HEK293 (cell line): ENCODE data around the gene CUL3.
"Not testable (repeated sequence)": the region's sequence is repeated elsewhere in the genome, so short reads cannot be mapped to it uniquely, and the experiment has no call there.

Experiments used
- CTCF ChIA-PET: fragments of 350-600 bp; formaldehyde crosslinking; extraction: SDS; loops from one replicate; lab custom pipeline; 2021; ENCODE audit warnings: antibody characterized with exemption; lab: Yijun Ruan, JAX
- POLR2A ChIA-PET: fragments of 300-600 bp; formaldehyde crosslinking; extraction: SDS; loops from one replicate; lab custom pipeline; 2020; ENCODE audit warnings: antibody characterized with exemption, inconsistent platforms; lab: Yijun Ruan, JAX
- H3K27ac ChIP-seq: fragments of 200-500 bp; sonication (Bioruptor generic); 2 replicates; pipeline ENCODE4 v1.5.1; 2014; ENCODE audit warnings: low read depth, low read length, control low read depth, inconsistent platforms; ENCODE audit errors: extremely low read depth
- H3K36me3 ChIP-seq, 2 experiments: fragments of 200-500 bp in 1 of 2; sonication (Bioruptor generic) in 1 of 2; 1 replicate in 1 of 2; 2 replicates in 1 of 2; pipeline ENCODE4 v1.5.1; 2014 to 2017; ENCODE audit warnings: inconsistent platforms in 2 of 2, low read length in 2 of 2; ENCODE audit not compliant: control insufficient read depth in 2 of 2, insufficient read depth in 1 of 2
- H3K4me1 ChIP-seq: fragments of 200-500 bp; sonication (Bioruptor generic); 2 replicates; pipeline ENCODE4 v1.5.1; 2014; ENCODE audit warnings: mild to moderate bottlenecking, low read length, inconsistent platforms; ENCODE audit not compliant: control insufficient read depth, insufficient read depth
- H3K4me3 ChIP-seq: 2 replicates; pipeline ENCODE4 v1.5.1; 2011; ENCODE audit warnings: low read depth, mild to moderate bottlenecking, control low read depth, low read length, moderate library complexity
- H3K9me3 ChIP-seq: fragments of 200-500 bp; sonication (Bioruptor generic); 2 replicates; pipeline ENCODE4 v1.5.1; 2014; ENCODE audit warnings: low read depth, low read length, inconsistent platforms; ENCODE audit not compliant: control insufficient read depth, insufficient read depth
- SP2 ChIP-seq: fragments of 450-650 bp; formaldehyde crosslinking; IDR thresholded peaks from 2 replicates; pipeline ENCODE4 v1.5.1; 2016; ENCODE audit warnings: missing biosample characterization, missing genetic modification characterization
- SP3 ChIP-seq: fragments of 450-650 bp; formaldehyde crosslinking; IDR thresholded peaks from 2 replicates; pipeline ENCODE4 v1.5.1; 2016; ENCODE audit warnings: missing biosample characterization, missing genetic modification characterization
- ZBTB17 ChIP-seq: fragments of 450-650 bp; formaldehyde crosslinking; IDR thresholded peaks from 2 replicates; pipeline ENCODE4 v1.5.1; 2016; ENCODE audit warnings: missing biosample characterization, missing genetic modification characterization
- ZEB2 ChIP-seq: fragments of 450-650 bp; formaldehyde crosslinking; IDR thresholded peaks from 2 replicates; pipeline ENCODE4 v1.5.1; 2016; ENCODE audit warnings: missing biosample characterization, missing genetic modification characterization
- ZNF146 ChIP-seq: fragments of 450-650 bp; formaldehyde crosslinking; IDR thresholded peaks from 2 replicates; pipeline ENCODE4 v1.5.1; 2016; ENCODE audit warnings: missing biosample characterization, missing genetic modification characterization
- ZNF266 ChIP-seq: fragments of 450-650 bp; formaldehyde crosslinking; IDR thresholded peaks from 2 replicates; pipeline ENCODE4 v1.5.1; 2016; ENCODE audit warnings: missing biosample characterization, missing genetic modification characterization, low read depth
- ZNF274 ChIP-seq, 2 experiments: fragments of 200-500 bp in 1 of 2; fragments of 450-650 bp in 1 of 2; sonication (Bioruptor generic) in 1 of 2; formaldehyde crosslinking in 1 of 2; IDR thresholded peaks; 2 replicates each; pipeline versions ENCODE4 v1.5.1 to v1.6.1; 2014 to 2016; ENCODE audit warnings: borderline replicate concordance in 1 of 2, inconsistent platforms in 1 of 2, low read length in 1 of 2, missing biosample characterization in 1 of 2, missing genetic modification characterization in 1 of 2
- ZNF341 ChIP-seq: fragments of 450-650 bp; formaldehyde crosslinking; IDR thresholded peaks from 2 replicates; pipeline ENCODE4; 2016; ENCODE audit warnings: low read depth, missing biosample characterization, missing genetic modification characterization
- ZNF394 ChIP-seq: fragments of 450-650 bp; formaldehyde crosslinking; IDR thresholded peaks from 2 replicates; pipeline ENCODE4 v1.5.1; 2016; ENCODE audit warnings: missing biosample characterization, missing genetic modification characterization, mild to moderate bottlenecking, moderate library complexity, borderline replicate concordance
- ZNF404 ChIP-seq: fragments of 450-650 bp; formaldehyde crosslinking; IDR thresholded peaks from 2 replicates; pipeline ENCODE4 v1.5.1; 2017; ENCODE audit warnings: missing biosample characterization, missing genetic modification characterization
- ZNF510 ChIP-seq: fragments of 450-650 bp; formaldehyde crosslinking; IDR thresholded peaks from 2 replicates; pipeline ENCODE4 v1.5.1; 2018; ENCODE audit warnings: mild to moderate bottlenecking, missing genetic modification characterization, missing biosample characterization; ENCODE audit not compliant: insufficient replicate concordance
- ZNF571 ChIP-seq: fragments of 450-650 bp; formaldehyde crosslinking; IDR thresholded peaks from 2 replicates; pipeline ENCODE4 v1.5.0; 2017; ENCODE audit warnings: missing biosample characterization, missing genetic modification characterization
- ZNF624 ChIP-seq: fragments of 450-650 bp; formaldehyde crosslinking; IDR thresholded peaks from 2 replicates; pipeline ENCODE4 v1.5.1; 2017; ENCODE audit warnings: missing biosample characterization, missing genetic modification characterization
- ZNF76 ChIP-seq: fragments of 450-650 bp; formaldehyde crosslinking; IDR thresholded peaks from 2 replicates; pipeline ENCODE4; 2016; ENCODE audit warnings: low read depth, missing biosample characterization, missing genetic modification characterization, borderline replicate concordance
- ZNF776 ChIP-seq: fragments of 450-650 bp; formaldehyde crosslinking; IDR thresholded peaks from 2 replicates; pipeline ENCODE4 v1.5.0; 2017; ENCODE audit warnings: missing biosample characterization, missing genetic modification characterization, borderline replicate concordance
- TF ChIP-seq, protein P1 (sequence below): fragments of 450-650 bp; formaldehyde crosslinking; IDR thresholded peaks from 2 replicates; pipeline ENCODE4 v1.5.1; 2016; ENCODE audit warnings: missing biosample characterization, missing genetic modification characterization, borderline replicate concordance
- TF ChIP-seq, protein P2 (sequence below): fragments of 450-650 bp; formaldehyde crosslinking; IDR thresholded peaks from 2 replicates; pipeline ENCODE4 v1.5.1; 2016; ENCODE audit warnings: missing biosample characterization, missing genetic modification characterization

The CUL3 gene

GRCh38 chr2:224584785-224585210 lies 365 bp downstream of the CUL3 start (continued):
- TF ChIP-seq, protein P1, sequence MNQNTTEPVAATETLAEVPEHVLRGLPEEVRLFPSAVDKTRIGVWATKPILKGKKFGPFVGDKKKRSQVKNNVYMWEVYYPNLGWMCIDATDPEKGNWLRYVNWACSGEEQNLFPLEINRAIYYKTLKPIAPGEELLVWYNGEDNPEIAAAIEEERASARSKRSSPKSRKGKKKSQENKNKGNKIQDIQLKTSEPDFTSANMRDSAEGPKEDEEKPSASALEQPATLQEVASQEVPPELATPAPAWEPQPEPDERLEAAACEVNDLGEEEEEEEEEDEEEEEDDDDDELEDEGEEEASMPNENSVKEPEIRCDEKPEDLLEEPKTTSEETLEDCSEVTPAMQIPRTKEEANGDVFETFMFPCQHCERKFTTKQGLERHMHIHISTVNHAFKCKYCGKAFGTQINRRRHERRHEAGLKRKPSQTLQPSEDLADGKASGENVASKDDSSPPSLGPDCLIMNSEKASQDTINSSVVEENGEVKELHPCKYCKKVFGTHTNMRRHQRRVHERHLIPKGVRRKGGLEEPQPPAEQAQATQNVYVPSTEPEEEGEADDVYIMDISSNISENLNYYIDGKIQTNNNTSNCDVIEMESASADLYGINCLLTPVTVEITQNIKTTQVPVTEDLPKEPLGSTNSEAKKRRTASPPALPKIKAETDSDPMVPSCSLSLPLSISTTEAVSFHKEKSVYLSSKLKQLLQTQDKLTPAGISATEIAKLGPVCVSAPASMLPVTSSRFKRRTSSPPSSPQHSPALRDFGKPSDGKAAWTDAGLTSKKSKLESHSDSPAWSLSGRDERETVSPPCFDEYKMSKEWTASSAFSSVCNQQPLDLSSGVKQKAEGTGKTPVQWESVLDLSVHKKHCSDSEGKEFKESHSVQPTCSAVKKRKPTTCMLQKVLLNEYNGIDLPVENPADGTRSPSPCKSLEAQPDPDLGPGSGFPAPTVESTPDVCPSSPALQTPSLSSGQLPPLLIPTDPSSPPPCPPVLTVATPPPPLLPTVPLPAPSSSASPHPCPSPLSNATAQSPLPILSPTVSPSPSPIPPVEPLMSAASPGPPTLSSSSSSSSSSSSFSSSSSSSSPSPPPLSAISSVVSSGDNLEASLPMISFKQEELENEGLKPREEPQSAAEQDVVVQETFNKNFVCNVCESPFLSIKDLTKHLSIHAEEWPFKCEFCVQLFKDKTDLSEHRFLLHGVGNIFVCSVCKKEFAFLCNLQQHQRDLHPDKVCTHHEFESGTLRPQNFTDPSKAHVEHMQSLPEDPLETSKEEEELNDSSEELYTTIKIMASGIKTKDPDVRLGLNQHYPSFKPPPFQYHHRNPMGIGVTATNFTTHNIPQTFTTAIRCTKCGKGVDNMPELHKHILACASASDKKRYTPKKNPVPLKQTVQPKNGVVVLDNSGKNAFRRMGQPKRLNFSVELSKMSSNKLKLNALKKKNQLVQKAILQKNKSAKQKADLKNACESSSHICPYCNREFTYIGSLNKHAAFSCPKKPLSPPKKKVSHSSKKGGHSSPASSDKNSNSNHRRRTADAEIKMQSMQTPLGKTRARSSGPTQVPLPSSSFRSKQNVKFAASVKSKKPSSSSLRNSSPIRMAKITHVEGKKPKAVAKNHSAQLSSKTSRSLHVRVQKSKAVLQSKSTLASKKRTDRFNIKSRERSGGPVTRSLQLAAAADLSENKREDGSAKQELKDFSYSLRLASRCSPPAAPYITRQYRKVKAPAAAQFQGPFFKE (tag by site-specific recombination): no peak
- TF ChIP-seq ZNF404 (tag by site-specific recombination) (no peak), ZEB2 (tag by site-specific recombination) (no peak), ZNF510 (tag by site-specific recombination) (no peak), ZNF394 (tag by site-specific recombination) (no peak), SP2 (tag by site-specific recombination) (no peak), SP3 (no peak), ZNF776 (tag by site-specific recombination) (no peak)

DNA sequence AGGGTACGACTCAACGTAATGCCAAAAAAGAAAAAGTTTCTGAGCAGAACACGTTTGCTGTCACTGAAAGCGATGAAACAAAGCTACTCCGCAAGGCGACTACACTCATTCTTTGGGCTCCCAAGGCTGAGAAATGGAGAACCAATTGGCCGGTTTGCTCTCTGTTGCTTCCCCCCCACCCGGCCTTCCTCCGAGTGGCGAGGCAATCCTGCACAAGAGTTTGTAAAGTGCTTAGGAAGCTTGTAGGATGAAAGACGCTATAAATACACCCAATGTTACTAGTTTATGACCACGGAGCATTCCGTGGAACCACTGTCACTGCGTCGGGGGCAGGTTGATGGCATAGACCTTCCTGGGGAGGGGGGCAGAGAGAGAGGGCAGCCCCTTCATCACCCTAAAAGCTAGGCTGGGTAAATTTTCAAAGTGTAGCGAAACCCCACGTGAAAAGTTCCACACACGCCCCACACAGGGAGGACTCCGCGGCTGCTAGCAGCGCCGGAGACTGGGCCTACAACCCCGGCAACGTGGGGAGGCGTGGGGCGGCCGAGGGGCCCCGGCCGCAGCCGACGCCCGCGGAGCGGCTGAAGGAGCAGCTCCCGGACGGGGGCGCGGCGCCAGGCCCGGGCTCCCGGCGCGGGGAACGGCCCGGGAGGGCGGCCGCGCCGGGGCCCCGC lies 915 bp downstream of the CUL3 start:
- CTCF ChIA-PET: interaction anchor here (1.0 kb wide), 1 partner anchor 14 kb away, joined by 3 read pairs; no protein-coding TSS in a partner anchor
- POLR2A ChIA-PET: interaction anchor here (0.5 to 1.3 kb wide), 2 partner anchors 12 to 25 kb away, joined by 3 read pairs; no protein-coding TSS in a partner anchor
- Histone ChIP-seq H3K36me3 (peaks cover 0 to 11% of the 10 kb centered on the region in 2 experiments; a peak in 2 of 3 replicates), H3K9me3 (no peaks in the 10 kb centered on the region), H3K27ac (peak overlapping the region; percentile 96), H3K4me1 (peaks cover 2% of the 10 kb centered on the region; the same call in 1 of the 2 replicates), H3K4me3 (peak overlapping the region; percentile 94)
- TF ChIP-seq ZNF146 (tag by site-specific recombination): no peak
- TF ChIP-seq ZNF266 (tag by site-specific recombination): no peak
- TF ChIP-seq ZNF76 (tag by site-specific recombination): no peak
- TF ChIP-seq ZNF571 (tag by site-specific recombination): no peak
- no peak for TF ChIP-seq ZNF624 (tag by site-specific recombination)
- TF ChIP-seq ZNF341 (tag by site-specific recombination): peak; percentile 51
- peak; percentile 78 for TF ChIP-seq ZBTB17 (tag by site-specific recombination)
- TF ChIP-seq, protein P2, sequence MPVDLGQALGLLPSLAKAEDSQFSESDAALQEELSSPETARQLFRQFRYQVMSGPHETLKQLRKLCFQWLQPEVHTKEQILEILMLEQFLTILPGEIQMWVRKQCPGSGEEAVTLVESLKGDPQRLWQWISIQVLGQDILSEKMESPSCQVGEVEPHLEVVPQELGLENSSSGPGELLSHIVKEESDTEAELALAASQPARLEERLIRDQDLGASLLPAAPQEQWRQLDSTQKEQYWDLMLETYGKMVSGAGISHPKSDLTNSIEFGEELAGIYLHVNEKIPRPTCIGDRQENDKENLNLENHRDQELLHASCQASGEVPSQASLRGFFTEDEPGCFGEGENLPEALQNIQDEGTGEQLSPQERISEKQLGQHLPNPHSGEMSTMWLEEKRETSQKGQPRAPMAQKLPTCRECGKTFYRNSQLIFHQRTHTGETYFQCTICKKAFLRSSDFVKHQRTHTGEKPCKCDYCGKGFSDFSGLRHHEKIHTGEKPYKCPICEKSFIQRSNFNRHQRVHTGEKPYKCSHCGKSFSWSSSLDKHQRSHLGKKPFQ (tag by site-specific recombination): no peak
- TF ChIP-seq ZNF394 (tag by site-specific recombination): peak; percentile 62; the same call in 1 of the 2 replicates
- no peak for TF ChIP-seq ZNF274 (IDR thresholded peaks at IDR 0.05; ENCODE audit: low read length)
- no peak for TF ChIP-seq ZNF274 (tag by site-specific recombination; IDR thresholded peaks at IDR 0.05; ENCODE audit: borderline replicate concordance)

DNA sequence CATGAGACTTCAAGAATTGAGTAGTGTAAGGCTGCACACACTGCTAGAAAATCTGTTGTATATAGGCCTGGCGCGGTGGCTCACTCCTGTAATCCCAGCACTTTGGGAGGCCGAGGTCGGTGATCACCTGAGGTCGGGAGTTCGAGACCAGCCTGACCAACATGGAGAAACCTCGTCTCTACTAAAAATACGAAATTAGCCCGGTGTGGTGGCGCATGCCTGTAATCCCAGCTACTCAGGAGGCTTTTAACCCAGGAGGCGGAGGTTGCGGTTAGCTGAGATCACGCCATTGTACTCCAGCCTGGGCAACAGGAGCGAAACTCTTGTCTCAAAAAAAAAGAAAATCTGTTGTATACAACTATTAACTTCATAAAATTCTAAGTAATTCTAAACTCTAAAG lies 2.1 kb downstream of the CUL3 start:
- H3K27ac ChIP-seq, POLR2A ChIA-PET, CTCF ChIA-PET, H3K9me3 ChIP-seq, H3K4me1 ChIP-seq: not testable (repeated sequence)
- peak overlapping the region; percentile 94 for H3K4me3 ChIP-seq
- peaks cover 0 to 11% of the 10 kb centered on the region in 2 experiments; a peak in 2 of 3 replicates for H3K36me3 ChIP-seq
